ENCODE results near the gene GMEB2.

- no peak for TF ChIP-seq POU2F2 (IDR thresholded peaks at IDR 0.05; ENCODE audit: borderline replicate concordance, low read depth, low read length)
- no peak for TF ChIP-seq CTCF (IDR thresholded peaks at IDR 0.05 in 2 of 3, conservative IDR thresholded peaks at IDR 0.05 in 1 of 3; ENCODE audit: control insufficient read depth in 2 of 3, extremely low read depth in 1 of 3, insufficient read depth in 1 of 3, low read depth in 3 of 3, low read length in 3 of 3)
- TF ChIP-seq NFYB (IDR thresholded peaks at IDR 0.05; ENCODE audit: insufficient read depth, low read depth, low read length), result no peak
- TF ChIP-seq ZZZ3 (IDR thresholded peaks at IDR 0.05; ENCODE audit: control insufficient read depth, insufficient read length, low read depth), result no peak
- TF ChIP-seq MYC (IDR thresholded peaks at IDR 0.05; ENCODE audit: insufficient read depth, insufficient read length, insufficient replicate concordance, low read length, severe bottlenecking), result no peak
- no peak for TF ChIP-seq TCF12 (IDR thresholded peaks at IDR 0.05; ENCODE audit: low read depth, low read length)
- TF ChIP-seq ESRRA (IDR thresholded peaks at IDR 0.05; ENCODE audit: low read length), result no peak
- TF ChIP-seq SMC3 (IDR thresholded peaks at IDR 0.05; ENCODE audit: borderline replicate concordance, low read length), result no peak
Observed at GRCh38 chr20:63565699-63566335, 61.1 kb downstream of the GMEB2 start.
